ENCODE results near the gene SLC1A4.

SLC1A4 gene

GRCh38 chr2:64976276-64976675, 12.9 kb upstream of the SLC1A4 start:
- H3K27ac Mint-ChIP-seq, result no peak overlapping the region

GRCh38 chr2:64978514-64979268, 10.5 kb upstream of the SLC1A4 start:
- H3K4me3 Mint-ChIP-seq, result no peak overlapping the region
- DNase-seq, result no peak
- H3K36me3 Mint-ChIP-seq (ENCODE audit: low read depth), result no peaks in the 10 kb centered on the region
- TF ChIP-seq, protein P1, sequence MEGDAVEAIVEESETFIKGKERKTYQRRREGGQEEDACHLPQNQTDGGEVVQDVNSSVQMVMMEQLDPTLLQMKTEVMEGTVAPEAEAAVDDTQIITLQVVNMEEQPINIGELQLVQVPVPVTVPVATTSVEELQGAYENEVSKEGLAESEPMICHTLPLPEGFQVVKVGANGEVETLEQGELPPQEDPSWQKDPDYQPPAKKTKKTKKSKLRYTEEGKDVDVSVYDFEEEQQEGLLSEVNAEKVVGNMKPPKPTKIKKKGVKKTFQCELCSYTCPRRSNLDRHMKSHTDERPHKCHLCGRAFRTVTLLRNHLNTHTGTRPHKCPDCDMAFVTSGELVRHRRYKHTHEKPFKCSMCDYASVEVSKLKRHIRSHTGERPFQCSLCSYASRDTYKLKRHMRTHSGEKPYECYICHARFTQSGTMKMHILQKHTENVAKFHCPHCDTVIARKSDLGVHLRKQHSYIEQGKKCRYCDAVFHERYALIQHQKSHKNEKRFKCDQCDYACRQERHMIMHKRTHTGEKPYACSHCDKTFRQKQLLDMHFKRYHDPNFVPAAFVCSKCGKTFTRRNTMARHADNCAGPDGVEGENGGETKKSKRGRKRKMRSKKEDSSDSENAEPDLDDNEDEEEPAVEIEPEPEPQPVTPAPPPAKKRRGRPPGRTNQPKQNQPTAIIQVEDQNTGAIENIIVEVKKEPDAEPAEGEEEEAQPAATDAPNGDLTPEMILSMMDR (IDR thresholded peaks at IDR 0.05), result no peak
- no peaks in the 10 kb centered on the region for H3K9me3 Mint-ChIP-seq
- no peak overlapping the region for H3K27ac Mint-ChIP-seq
- H3K4me1 Mint-ChIP-seq, result peaks cover 34% of the 10 kb centered on the region
- H3K27me3 Mint-ChIP-seq (ENCODE audit: low read depth, poor library complexity), result peaks cover 4% of the 10 kb centered on the region

More at GRCh38 chr2:64976276-64976675, 12.9 kb upstream of the SLC1A4 start:
- Mint-ChIP-seq H3K9me3 (no peaks in the 10 kb centered on the region), H3K4me1 (peaks cover 34% of the 10 kb centered on the region), H3K27me3 (ENCODE audit: low read depth, poor library complexity) (peaks cover 4% of the 10 kb centered on the region), H3K4me3 (no peak overlapping the region), H3K36me3 (ENCODE audit: low read depth) (no peaks in the 10 kb centered on the region)
- TF ChIP-seq, protein P1 (IDR thresholded peaks at IDR 0.05), result no peak
- no peak for DNase-seq

- TF ChIP-seq, protein P1 (IDR thresholded peaks at IDR 0.05), result no peak
- Mint-ChIP-seq H3K4me3 (no peak overlapping the region), H3K27me3 (ENCODE audit: low read depth, poor library complexity) (peaks cover 7% of the 10 kb centered on the region)
Measured at GRCh38 chr2:64979744-64980143, 9.5 kb upstream of the SLC1A4 start.

GRCh38 chr2:64980183-64980582, 9.0 kb upstream of the SLC1A4 start:
- no peak overlapping the region for H3K27ac Mint-ChIP-seq
- TF ChIP-seq, protein P1 (IDR thresholded peaks at IDR 0.05), result no peak
- DNase-seq, result no peak
- peaks cover 27% of the 10 kb centered on the region for H3K4me1 Mint-ChIP-seq
- H3K4me3 Mint-ChIP-seq, result no peak overlapping the region
- no peaks in the 10 kb centered on the region for H3K9me3 Mint-ChIP-seq
- no peaks in the 10 kb centered on the region for H3K36me3 Mint-ChIP-seq (ENCODE audit: low read depth)
- H3K27me3 Mint-ChIP-seq (ENCODE audit: low read depth, poor library complexity), result peaks cover 7% of the 10 kb centered on the region

More at GRCh38 chr2:64979744-64980143, 9.5 kb upstream of the SLC1A4 start:
- Mint-ChIP-seq H3K27ac (no peak overlapping the region), H3K9me3 (no peaks in the 10 kb centered on the region), H3K36me3 (ENCODE audit: low read depth) (no peaks in the 10 kb centered on the region), H3K4me1 (peaks cover 31% of the 10 kb centered on the region)
- no peak for DNase-seq

DNA sequence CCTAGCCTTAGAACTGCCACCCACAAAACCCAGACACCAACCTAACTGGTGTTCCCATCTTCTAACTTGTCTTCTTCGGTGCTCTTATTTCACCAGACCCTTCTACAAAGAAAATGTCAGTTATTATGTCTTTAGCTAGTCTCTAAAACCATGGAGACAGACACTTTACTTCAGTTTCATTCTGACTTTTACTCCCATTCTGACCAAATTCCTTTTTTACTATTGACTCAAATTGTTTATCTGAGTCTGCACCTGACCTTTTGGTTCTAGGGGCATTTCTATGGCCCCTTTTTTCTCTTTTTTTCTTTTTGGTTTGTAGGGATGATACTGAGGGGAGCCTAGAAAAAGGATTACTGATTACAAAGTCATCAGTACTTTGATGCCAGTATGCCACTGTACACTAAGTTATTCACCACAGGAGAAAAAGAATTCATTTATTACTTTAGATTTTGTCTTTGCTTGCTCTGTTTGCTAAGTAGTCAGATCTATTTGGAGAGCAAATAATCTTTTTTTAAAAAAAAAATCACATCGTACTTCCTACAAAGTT, 6.8 kb upstream of the SLC1A4 start:
- no peaks in the 10 kb centered on the region for H3K36me3 Mint-ChIP-seq (ENCODE audit: low read depth)
- no peaks in the 10 kb centered on the region for H3K9me3 Mint-ChIP-seq
- peaks cover 9% of the 10 kb centered on the region for H3K27me3 Mint-ChIP-seq (ENCODE audit: low read depth, poor library complexity)
- DNase-seq, result no peak
- TF ChIP-seq, protein P1 (IDR thresholded peaks at IDR 0.05), result no peak
- peaks cover 32% of the 10 kb centered on the region for H3K4me1 Mint-ChIP-seq
- no peak overlapping the region for H3K4me3 Mint-ChIP-seq
- H3K27ac Mint-ChIP-seq, result no peak overlapping the region

DNA sequence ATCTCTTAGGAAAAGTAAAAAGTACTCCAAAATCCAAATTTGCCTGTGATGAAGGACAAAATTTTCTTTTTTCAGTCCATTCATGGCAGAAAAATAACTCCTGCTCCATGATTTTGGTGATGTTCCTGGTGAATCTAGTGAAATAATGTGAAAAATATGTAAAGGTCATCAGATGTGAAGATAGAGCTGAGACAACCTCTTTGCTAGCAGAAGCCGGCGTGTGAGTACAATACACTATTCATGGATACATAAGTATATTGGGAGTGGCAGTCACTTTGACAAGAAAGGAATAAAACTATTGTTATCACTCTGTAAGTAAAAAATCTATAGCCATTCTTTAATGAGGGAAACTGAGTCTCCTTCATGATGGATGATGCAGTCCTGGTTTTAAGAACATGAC, 6.3 kb upstream of the SLC1A4 start:
- Mint-ChIP-seq H3K36me3 (ENCODE audit: low read depth) (no peaks in the 10 kb centered on the region), H3K4me1 (peaks cover 32% of the 10 kb centered on the region), H3K27ac (no peak overlapping the region), H3K9me3 (no peaks in the 10 kb centered on the region), H3K27me3 (ENCODE audit: low read depth, poor library complexity) (peaks cover 9% of the 10 kb centered on the region), H3K4me3 (no peak overlapping the region)
- TF ChIP-seq, protein P1 (IDR thresholded peaks at IDR 0.05), result no peak
- no peak for DNase-seq

Data from nephron progenitor cell (in vitro differentiated cells).